ENCODE data around the gene LGALS1. TPM values are rescaled to one million over a fixed set of nuclear protein-coding genes. Genes with fewer than 3 reads are reported as not detected.

Gene LGALS1
- total RNA-seq, 1 experiment from 2014 or later = 61.4 TPM

DNA sequence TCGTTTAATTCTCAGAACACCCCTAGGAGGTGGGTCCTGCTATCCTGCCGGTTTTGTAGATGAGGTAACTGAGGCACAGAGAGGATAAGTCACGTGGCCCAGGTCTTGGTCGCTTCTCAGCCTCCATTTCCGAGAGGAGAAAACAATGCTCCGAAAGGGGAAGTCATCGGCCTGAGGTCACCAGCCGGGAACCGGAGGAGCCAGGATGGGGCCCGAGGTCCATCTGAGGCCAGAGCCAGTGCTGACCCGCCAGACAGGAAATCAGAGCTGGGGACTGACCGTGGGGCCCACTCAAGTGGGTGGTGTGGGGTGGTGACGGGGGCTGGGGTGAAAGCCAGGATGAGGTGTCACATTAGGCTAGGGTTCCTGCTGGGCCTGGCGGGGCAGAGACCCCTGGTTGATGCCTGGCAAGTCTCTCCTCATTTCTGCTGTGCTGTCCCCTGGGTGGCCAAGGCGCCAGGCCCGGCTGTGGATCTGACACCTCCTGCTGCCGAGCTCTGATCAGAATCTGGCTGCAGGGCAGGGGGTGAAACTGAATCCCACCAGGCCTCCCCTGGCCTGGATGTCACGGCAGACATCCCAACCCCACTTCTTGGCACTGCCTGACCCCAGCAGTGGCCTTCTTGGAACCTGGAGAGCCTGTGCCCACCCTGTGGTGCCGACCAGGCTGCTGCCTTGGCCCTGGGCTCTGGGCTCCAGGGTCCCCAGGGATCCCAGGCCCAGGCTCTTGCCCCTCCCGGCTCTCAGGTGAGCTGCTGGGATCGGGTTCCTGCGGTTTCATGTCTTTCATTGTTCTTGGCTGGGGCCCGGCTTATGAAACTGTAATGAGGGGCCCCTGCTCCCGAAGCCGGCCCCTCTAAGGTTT lies 33.4 kb downstream of the LGALS1 start:
- no peaks in the 10 kb centered on the region for H3K9me3 Mint-ChIP-seq (ENCODE audit: low read depth, unreplicated experiment)
- intact Hi-C loops (cut with micrococcal nuclease; ENCODE audit: unreplicated experiment) = no loop called here
- H3K4me3 Mint-ChIP-seq (ENCODE audit: low read depth, unreplicated experiment) = no peak overlapping the region
- peaks cover 7% of the 10 kb centered on the region for H3K4me1 Mint-ChIP-seq (ENCODE audit: low read depth, unreplicated experiment)
- peaks cover 10% of the 10 kb centered on the region for H3K36me3 Mint-ChIP-seq (ENCODE audit: insufficient read depth, unreplicated experiment)
- no peak for TF ChIP-seq CTCF (IDR thresholded peaks at IDR 0.05; ENCODE audit: unreplicated experiment)
- no peak for DNase-seq
- H3K27ac Mint-ChIP-seq (ENCODE audit: unreplicated experiment) = no peak overlapping the region
- BruUV-seq (replicated peaks) = no TSS peak
- H3K27me3 Mint-ChIP-seq (ENCODE audit: unreplicated experiment) = no peaks in the 10 kb centered on the region
- CTCF ChIA-PET = no interaction called here

GRCh38 chr22:37709445-37709765 lies 34.0 kb downstream of the LGALS1 start:
- Mint-ChIP-seq H3K9me3 (ENCODE audit: low read depth, unreplicated experiment) (no peaks in the 10 kb centered on the region), H3K27me3 (ENCODE audit: unreplicated experiment) (no peaks in the 10 kb centered on the region), H3K4me1 (ENCODE audit: low read depth, unreplicated experiment) (peaks cover 7% of the 10 kb centered on the region), H3K36me3 (ENCODE audit: insufficient read depth, unreplicated experiment) (peaks cover 10% of the 10 kb centered on the region), H3K27ac (ENCODE audit: unreplicated experiment) (no peak overlapping the region), H3K4me3 (ENCODE audit: low read depth, unreplicated experiment) (no peak overlapping the region)
- no peak for TF ChIP-seq CTCF (IDR thresholded peaks at IDR 0.05; ENCODE audit: unreplicated experiment)
- DNase-seq = no peak
- CTCF ChIA-PET = no interaction called here
- intact Hi-C loops (cut with micrococcal nuclease; ENCODE audit: unreplicated experiment) = no loop called here
- BruUV-seq (replicated peaks) = no TSS peak

DNA sequence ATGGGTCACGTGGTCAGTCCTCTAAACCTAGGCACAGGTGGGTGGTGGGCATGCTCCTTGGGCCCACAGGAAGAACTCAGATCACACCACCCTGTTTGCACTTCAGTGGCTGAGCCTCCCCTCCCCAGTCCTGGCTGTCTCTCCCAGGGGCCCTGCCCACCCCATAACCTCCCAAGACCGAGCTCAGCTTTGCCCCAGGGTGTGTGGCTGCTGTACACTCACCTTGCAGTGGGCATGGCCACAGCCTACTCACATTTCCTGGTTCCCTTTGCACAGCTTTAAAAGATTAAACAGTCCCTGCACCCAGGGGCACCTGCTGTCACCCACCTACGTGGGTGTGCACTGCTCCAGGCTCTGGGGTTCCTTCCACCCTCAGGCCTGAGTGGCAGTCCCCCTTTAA lies 35.2 kb downstream of the LGALS1 start:
- peaks cover 10% of the 10 kb centered on the region for H3K36me3 Mint-ChIP-seq (ENCODE audit: insufficient read depth, unreplicated experiment)
- no peak for DNase-seq
- H3K27ac Mint-ChIP-seq (ENCODE audit: unreplicated experiment) = no peak overlapping the region
- no TSS peak for BruUV-seq (replicated peaks)
- peaks cover 7% of the 10 kb centered on the region for H3K4me1 Mint-ChIP-seq (ENCODE audit: low read depth, unreplicated experiment)
- TF ChIP-seq CTCF (IDR thresholded peaks at IDR 0.05; ENCODE audit: unreplicated experiment) = no peak
- CTCF ChIA-PET = no interaction called here
- no peak overlapping the region for H3K4me3 Mint-ChIP-seq (ENCODE audit: low read depth, unreplicated experiment)
- no peaks in the 10 kb centered on the region for H3K9me3 Mint-ChIP-seq (ENCODE audit: low read depth, unreplicated experiment)
- H3K27me3 Mint-ChIP-seq (ENCODE audit: unreplicated experiment) = no peaks in the 10 kb centered on the region
- intact Hi-C loops (cut with micrococcal nuclease; ENCODE audit: unreplicated experiment) = no loop called here

DNA sequence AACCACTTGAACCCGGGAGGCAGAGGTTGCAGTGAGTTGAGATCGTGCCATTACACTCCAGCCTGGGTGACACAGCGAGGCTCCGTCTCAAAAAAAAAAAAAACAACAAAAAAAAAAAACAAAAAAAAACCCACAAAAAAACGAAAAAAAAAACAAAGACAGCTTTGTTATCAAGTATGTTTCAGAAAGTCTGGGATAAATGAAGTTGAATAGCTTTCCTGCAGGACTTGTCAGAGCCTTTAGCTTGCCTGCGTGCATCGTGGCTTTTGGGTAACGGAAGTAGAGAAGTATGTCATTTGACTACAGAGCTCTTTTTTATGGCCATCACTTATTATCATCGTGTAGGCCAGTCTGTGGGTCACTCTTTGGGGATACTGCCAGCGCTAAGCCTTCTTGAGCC lies 36.1 kb downstream of the LGALS1 start:
- DNase-seq = no peak
- no TSS peak for BruUV-seq (replicated peaks)
- H3K27ac Mint-ChIP-seq (ENCODE audit: unreplicated experiment) = no peak overlapping the region
- no peaks in the 10 kb centered on the region for H3K9me3 Mint-ChIP-seq (ENCODE audit: low read depth, unreplicated experiment)
- intact Hi-C loops (cut with micrococcal nuclease; ENCODE audit: unreplicated experiment) = no loop called here
- peaks cover 7% of the 10 kb centered on the region for H3K4me1 Mint-ChIP-seq (ENCODE audit: low read depth, unreplicated experiment)
- TF ChIP-seq CTCF (IDR thresholded peaks at IDR 0.05; ENCODE audit: unreplicated experiment) = no peak
- no peaks in the 10 kb centered on the region for H3K27me3 Mint-ChIP-seq (ENCODE audit: unreplicated experiment)
- peaks cover 10% of the 10 kb centered on the region for H3K36me3 Mint-ChIP-seq (ENCODE audit: insufficient read depth, unreplicated experiment)
- H3K4me3 Mint-ChIP-seq (ENCODE audit: low read depth, unreplicated experiment) = no peak overlapping the region
- CTCF ChIA-PET = no interaction called here
